GM21723 (cell line): ENCODE data around the gene EVI5.
"Not testable (repeated sequence)": the region's sequence is repeated elsewhere in the genome, so short reads cannot be mapped to it uniquely, and the experiment has no call there.

Source experiments
- ATAC-seq: cut with Tn5 transposase; IDR thresholded peaks from one replicate; pipeline ENCODE4 v1.9.1; 2021; ENCODE audit warnings: mild to moderate bottlenecking, moderate library complexity; ENCODE audit not compliant: unreplicated experiment

The EVI5 gene

GRCh38 chr1:92749024-92749634 is 35.8 kb downstream of the EVI5 start:
- peak; percentile 86 for ATAC-seq

- no peak for ATAC-seq
These were observed 36.8 kb downstream of the EVI5 start for GRCh38 chr1:92748138-92748537.

DNA sequence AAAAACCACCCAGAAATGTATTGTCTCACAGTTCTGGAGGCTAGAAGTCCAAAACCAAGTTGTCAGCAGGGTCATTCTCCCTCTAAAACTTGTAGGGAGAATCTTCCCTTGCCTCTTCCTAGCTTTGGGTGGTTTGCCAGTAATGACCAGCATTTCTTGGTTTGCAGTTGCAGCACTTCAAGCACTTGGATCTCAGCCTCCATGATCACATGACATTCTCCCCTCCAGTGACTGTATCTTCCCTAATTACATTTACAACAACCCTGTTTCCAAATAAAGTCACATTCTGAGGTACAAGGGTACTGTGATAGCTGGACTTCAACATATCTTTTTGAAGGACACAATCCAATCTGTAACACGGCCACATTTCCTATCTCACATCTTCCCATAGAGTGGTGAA is 37.2 kb downstream of the EVI5 start:
- ATAC-seq: no peak

DNA sequence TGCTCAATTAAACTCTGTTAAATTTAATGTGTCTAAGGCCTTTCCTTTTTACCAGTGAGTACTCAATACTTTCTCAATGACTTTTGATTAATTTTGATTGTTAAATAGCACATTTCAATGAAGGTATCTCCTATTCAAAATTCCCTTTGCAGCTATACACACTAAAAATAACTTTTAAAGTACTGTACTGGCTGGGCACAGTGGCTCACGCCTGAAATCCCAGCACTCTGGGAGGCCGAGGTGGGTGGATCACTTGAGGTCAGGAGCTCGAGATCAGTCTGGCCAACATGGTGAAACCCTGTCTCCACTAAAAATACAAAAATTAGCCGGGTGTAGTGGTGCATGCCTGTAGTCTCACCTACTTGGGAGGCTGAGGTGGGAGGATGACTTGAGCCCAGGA is 38.7 kb downstream of the EVI5 start:
- ATAC-seq: not testable (repeated sequence)

- no peak for ATAC-seq
These were observed 41.7 kb downstream of the EVI5 start for GRCh38 chr1:92743221-92743620.

DNA sequence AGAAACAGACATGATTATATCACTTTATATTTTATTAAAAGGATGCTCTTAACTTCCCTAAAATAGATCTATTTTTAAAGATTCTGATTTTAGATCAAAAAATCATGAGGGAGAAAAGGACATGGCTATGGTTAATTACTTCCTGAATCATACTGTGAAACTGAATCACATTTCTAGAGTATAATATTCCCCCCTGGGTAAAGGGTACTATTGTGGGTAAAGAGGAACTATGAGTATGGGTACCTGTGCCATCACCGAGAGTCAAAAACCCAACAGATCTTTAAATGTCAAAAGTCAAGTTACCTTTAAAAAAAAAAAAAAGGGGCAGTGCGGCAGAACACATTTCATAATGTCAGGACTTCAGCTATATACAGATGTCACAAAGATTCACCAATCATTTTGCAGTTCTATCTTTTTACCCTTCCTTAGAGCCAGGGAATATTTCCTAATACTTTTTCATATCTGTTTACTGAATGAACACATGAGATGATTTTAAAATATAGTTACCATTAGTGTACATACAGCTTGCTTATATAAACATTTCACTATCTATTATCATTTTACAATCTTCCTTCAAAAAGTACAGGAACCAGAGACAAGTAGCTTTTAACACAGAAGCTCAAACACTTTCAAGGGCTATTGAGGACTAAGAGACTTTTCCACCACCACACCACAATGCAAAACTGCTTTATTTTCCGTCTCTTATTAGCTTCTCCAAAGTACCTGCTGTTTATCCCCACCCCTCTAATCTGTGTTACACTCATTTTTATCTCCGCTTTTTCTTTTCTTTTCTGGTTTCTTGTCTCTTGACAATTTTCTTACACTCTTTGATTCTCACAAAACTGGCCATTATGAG is 45.0 kb downstream of the EVI5 start:
- ATAC-seq: no peak

- no peak for ATAC-seq
These were observed 48.5 kb downstream of the EVI5 start for GRCh38 chr1:92736395-92736794.

DNA sequence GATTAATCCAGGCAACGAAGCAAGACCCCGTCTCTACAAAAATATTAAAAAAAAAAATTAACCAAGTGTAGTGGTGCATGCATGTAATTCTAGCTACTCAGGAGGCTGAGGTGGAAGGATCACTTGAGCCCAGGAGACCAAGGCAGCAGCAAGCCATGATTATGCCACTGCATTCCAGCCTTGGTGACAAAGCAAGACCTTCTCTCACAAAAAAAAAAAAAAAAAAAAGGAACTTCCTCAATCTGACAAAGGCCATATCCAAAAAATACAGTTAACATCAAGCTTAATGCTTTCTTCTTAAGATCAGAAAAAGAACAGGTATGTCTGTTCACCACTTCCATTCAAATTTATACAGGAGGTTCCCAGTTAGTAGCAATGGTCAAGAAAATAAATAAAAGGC is 54.4 kb downstream of the EVI5 start:
- ATAC-seq: no peak

DNA sequence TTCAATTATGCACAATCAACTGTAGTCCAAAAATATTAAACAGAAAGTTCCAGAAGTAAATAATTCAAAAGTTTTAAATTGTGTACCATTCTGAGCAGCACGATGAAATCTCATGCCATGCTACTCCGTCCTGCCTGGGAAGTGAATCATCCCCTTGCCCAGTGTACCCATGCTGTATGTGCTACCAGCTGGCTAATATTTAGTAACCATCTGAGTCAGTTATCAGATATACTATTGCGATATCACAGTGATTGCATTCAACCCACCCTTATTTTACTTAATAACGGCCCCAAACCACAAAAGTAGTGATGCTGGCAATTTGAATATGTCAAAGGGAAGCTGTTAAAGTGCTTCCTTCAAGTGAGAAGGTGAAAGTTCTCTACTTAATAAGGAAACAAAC is 56.2 kb downstream of the EVI5 start:
- ATAC-seq: no peak

DNA sequence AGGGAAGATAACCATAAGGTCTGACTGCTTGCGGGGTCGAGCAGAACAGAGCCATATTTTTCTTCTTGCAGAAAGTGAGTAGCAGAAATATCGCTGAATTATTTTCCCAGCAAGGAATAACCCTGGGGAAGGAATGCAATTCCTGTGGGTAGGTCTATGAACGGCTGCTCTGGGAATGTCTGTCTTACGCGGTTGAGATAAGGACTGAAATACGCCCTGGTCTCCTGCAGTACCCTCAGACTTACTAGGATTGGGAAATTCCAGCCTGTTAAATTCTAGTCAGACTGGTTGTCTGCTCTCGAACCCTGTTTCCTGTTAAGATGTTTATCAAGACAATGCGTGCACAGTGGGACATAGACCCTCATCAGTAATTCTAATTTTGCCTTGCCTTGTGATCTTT is 61.2 kb downstream of the EVI5 start:
- ATAC-seq: not testable (repeated sequence)

- no peak for ATAC-seq
These were observed 63.0 kb downstream of the EVI5 start for GRCh38 chr1:92721886-92722285.

GRCh38 chr1:92721157-92721556 is 63.8 kb downstream of the EVI5 start:
- ATAC-seq: not testable (repeated sequence)

- not testable (repeated sequence) for ATAC-seq
These were observed 69.4 kb downstream of the EVI5 start for GRCh38 chr1:92715476-92715951.

DNA sequence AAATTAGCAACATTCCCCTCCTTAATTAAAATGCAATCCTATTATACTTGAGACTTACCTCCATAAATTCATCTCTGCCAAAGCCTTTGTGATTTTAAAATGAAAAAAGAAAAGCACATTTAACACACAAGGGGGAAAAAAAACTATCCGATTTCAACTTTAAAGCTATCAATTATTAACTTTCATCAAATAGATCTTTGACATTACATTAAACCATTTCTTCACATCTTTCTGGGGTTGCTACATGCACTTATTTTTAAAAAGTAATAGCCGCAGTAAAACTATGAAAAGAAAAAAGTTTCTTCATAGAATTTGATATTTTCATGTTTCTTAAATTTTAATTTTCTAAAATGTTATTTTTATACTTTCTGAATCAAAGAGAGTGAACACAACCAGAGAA is 71.0 kb downstream of the EVI5 start:
- no peak for ATAC-seq

DNA sequence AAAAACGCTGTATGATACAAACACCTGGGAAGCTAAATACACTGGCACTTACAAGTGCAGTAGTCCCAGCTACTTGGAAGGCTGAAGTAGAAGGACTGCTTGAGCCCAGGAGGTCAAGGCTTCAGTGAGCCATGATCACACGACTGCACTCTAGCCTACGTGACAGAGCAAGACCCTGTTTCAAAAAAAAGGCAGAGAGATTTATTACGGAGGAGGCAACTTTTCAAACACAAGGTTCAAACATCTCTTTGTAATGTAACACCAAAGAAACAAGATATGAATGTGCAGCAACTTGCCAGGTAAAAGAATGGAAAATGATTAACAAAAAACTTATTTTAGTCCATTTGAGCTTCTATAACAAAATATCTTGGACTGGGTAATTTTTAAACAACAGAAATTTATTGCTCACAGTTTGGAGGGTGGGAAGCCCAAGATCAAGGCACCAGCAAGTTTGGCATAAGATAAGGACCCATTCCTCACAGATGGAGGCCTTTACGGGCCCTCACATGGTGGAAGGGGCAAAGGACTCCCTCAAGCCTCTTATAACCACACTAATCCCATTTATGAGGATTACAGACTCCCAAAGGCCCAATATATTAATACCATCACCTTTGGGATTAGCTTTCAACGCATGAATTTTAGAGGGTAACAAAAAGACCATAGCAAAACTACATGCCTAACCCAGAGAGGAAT is 73.3 kb downstream of the EVI5 start:
- ATAC-seq: no peak

- ATAC-seq: no peak
These were observed 75.2 kb downstream of the EVI5 start for GRCh38 chr1:92709738-92710137.

DNA sequence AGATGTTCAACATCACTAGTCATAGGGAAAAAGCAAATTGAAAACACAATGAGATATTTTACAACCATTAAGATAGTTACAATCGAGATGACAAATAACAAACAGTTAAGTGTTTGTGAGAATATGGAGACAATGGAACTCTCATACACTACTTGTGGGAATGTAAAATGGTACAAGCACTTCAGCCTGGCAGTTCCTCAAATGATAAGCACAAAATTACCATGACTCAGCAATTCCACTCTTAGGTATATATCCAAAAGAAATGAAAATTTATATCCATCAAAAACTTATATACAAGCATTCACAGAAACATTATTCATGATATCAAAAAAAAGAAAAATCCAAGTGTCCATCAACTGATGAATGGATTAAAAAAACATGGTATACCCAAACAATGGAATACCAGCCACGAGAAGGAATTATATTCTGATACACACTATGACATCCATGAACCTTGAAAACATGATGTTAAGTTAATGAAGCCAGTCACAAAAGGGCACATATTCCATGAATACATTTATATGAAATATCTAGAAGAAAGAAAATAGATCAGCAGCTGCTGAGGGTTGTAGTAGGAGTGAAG is 76.4 kb downstream of the EVI5 start:
- no peak for ATAC-seq

GRCh38 chr1:92707709-92708108 is 77.2 kb downstream of the EVI5 start:
- ATAC-seq: no peak

GRCh38 chr1:92707292-92707691 is 77.6 kb downstream of the EVI5 start:
- ATAC-seq: no peak

- ATAC-seq: no peak
These were observed 79.5 kb downstream of the EVI5 start for GRCh38 chr1:92705446-92705845.

DNA sequence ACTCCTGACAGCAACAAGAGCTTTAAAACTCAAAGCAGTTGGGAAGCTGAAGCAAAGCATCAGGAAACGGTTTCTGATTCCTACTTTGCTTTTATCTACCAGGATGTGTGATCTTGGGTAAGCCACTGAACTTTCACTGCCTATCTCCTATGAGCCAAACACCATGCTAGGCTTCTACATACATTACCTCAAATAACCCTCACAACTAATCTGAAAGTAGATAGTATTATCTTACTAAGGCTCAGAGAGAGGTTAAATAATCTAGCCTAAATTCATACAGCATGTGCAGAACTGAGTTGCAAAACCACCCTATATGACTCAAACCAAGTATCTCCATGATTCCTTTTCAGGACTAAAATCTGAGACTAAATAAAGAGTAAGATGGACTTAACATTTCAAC is 83.8 kb downstream of the EVI5 start:
- no peak for ATAC-seq
